Stomach smooth muscle (tissue), 2 donors: Measurements from ENCODE around the gene SERPINB1.
"Not testable (repeated sequence)": the region's sequence is repeated elsewhere in the genome, so short reads cannot be mapped to it uniquely, and the experiment has no call there.

ENCODE experiments used
- H3K27ac ChIP-seq: one replicate; pipeline ENCODE4 v1.7.0; 2013; ENCODE audit warnings: mild to moderate bottlenecking, low read length, inconsistent platforms
- H3K27me3 ChIP-seq, 2 donors: one replicate each; pipeline ENCODE4 v1.7.0; 2013; ENCODE audit warnings: low read length in 2 of 2; ENCODE audit not compliant: insufficient read depth in 2 of 2, control insufficient read depth in 1 of 2
- H3K36me3 ChIP-seq, 2 donors: one replicate each; pipeline ENCODE4 v1.7.0; 2013; ENCODE audit warnings: low read length in 2 of 2; ENCODE audit not compliant: control insufficient read depth in 2 of 2, insufficient read depth in 2 of 2
- H3K4me1 ChIP-seq: one replicate; pipeline ENCODE4 v1.7.0; 2013; ENCODE audit warnings: low read length; ENCODE audit not compliant: control insufficient read depth, insufficient read depth
- H3K4me3 ChIP-seq, 2 donors: one replicate each; pipeline ENCODE4 v1.7.0; 2013; ENCODE audit warnings: low read length in 2 of 2
- H3K9ac ChIP-seq, 2 donors: one replicate each; pipeline ENCODE4 v1.7.0; 2013; ENCODE audit warnings: low read length in 2 of 2, mild to moderate bottlenecking in 1 of 2
- H3K9me3 ChIP-seq, 2 donors: one replicate each; pipeline ENCODE4 v1.7.0; 2013; ENCODE audit warnings: low read length in 2 of 2; ENCODE audit not compliant: control insufficient read depth in 2 of 2
- donor health status: healthy.
- donor health status: Pancreatic carcinoma.

SERPINB1 gene

DNA sequence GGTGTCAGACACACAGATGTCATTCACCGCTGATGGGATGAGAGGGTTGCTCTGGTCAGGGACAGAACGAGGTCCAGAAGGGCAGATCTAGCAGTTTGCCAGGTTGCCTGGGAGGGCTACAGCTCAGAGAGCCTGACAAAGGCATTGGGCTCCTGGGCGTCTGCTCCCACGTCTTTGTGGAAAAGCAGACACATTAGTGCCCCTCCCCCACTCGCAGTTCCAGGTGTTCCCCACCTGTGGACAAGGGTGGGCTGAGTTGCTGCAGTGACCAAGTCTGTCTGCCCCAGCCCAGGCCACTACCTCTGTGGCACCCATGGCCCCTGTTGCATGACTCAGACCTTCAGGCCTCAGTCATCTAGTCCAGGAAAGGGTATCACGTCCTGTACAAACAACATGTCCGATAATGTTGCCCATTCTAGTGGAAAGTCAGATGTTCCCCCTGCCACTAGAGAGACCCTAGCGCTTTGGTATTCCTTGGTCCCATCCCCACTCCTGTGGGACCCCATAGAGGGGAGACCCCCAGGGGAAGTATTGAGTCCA, 39.1 kb downstream of the SERPINB1 start:
- Histone ChIP-seq H3K36me3 (no peaks in the 10 kb centered on the region), H3K9ac (no peak overlapping the region), H3K27ac (no peak overlapping the region), H3K4me1 (peaks cover 4% of the 10 kb centered on the region), H3K9me3 (no peaks in the 10 kb centered on the region), H3K27me3 (no peaks in the 10 kb centered on the region), H3K4me3 (no peak overlapping the region)

DNA sequence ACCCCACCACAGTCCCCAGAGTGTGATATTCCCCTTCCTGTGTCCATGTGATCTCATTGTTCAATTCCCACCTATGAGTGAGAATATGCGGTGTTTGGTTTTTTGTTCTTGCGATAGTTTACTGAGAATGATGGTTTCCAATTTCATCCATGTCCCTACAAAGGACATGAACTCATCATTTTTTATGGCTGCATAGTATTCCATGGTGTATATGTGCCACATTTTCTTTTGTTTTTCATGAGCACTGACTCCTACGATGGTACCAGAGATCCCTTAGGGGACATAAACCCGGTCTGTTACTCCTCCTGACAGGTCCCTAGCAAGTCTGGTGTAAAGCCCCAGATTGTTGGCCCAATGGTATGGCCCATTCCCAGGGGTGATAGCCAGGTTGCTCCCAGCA, 40.0 kb downstream of the SERPINB1 start:
- H3K4me3 ChIP-seq, H3K9ac ChIP-seq, H3K36me3 ChIP-seq, H3K27ac ChIP-seq, H3K4me1 ChIP-seq, H3K9me3 ChIP-seq, H3K27me3 ChIP-seq: not testable (repeated sequence)

DNA sequence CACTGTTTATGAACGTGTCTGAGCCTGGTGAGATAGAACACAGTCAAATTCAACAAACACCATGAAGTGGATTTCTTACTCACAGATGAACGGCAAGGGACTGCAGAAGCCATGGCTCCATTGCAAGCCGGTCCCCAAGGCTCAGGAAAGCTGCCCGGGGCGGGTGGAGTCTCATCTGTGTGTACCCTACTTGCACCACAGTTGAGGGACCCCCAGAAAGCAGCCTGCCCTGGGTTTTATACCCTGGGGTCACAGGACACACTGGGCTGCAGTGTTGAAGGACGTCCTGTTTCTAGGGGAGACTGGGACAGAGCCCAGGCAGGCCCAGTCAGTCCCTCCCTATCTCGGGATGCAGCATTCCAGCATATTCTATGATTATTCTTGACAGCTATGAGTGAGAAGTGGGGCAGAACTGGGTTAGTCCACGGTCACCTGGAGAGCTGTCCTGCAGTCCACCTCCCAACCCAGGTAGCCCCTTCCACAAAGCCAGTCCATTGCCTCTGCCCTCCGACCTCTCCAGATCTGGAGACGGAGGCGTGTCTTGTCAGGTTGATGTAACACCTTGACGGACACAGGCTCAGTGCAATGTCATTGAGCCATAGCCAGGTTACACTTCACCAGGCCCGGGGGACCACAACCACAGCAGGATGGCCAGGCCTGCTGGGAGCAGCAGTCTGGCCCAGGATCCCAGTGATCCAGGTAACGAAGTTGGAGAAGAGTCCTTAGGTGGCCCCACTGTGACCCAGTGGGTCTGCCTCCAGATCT, 40.9 kb downstream of the SERPINB1 start:
- Histone ChIP-seq H3K9me3 (no peaks in the 10 kb centered on the region), H3K36me3 (peaks cover 0 to 3% of the 10 kb centered on the region in 2 donors), H3K4me1 (peaks cover 4% of the 10 kb centered on the region), H3K27ac (no peak overlapping the region), H3K27me3 (no peaks in the 10 kb centered on the region), H3K9ac (no peak overlapping the region), H3K4me3 (no peak overlapping the region)

DNA sequence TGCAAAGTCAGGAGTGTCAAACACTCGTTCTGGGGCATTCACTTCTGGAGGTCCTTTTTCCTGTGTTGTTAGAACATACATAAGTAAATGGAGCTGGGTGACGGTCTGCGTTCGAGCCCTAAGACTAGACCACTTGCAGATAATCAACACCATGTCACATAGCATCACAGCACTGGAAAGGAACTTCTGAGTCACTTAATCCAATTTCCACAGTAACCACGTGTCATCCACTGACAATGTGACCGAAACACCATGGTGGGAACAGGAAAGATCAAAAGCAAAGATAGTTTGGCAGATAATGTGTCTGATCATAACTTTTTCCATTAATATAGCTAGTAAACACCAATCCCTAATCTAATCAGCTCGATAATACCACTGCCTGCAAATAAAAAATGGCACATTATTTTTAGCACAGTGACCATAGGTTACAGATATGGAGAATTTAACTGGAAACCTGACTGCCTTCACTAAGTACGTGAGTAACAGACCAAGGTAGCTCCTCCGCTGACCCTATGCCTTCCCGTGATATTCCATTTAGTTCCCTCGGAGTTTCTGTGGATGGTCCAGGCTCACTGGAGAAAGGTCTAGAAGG, 41.6 kb downstream of the SERPINB1 start:
- no peaks in the 10 kb centered on the region for H3K27me3 ChIP-seq
- H3K9ac ChIP-seq, result no peak overlapping the region
- H3K36me3 ChIP-seq, result peaks cover 0 to 4% of the 10 kb centered on the region in 2 donors
- no peak overlapping the region for H3K27ac ChIP-seq
- peaks cover 4% of the 10 kb centered on the region for H3K4me1 ChIP-seq
- no peaks in the 10 kb centered on the region for H3K9me3 ChIP-seq
- no peak overlapping the region for H3K4me3 ChIP-seq

DNA sequence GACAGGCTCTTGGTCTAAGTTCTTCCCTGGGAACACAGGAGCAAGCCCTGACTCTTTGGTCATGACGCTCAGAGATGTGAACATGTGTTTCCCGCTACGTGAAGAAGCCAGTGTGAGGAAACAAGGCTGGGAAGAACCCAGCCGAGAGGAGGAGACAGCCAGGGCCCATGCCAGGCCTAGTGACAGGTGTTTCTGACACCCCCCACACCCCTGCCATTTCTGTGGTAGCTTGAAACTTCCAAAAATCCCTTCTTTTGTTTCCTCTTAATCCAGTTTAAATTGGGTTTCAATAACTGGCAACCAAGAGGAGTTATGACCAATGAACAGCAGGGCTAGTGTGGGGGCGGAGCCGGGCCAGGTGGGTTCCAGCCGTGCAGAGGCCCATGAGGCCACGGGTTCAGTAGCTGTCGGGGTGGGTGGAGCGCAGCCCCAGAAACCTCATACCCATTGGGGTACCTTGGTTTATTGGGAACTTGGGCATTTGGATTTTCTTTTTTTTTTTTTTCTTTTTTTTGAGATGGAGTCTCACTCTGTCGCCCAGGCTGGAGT, 43.0 kb downstream of the SERPINB1 start:
- Histone ChIP-seq H3K9ac (no peak overlapping the region), H3K4me1 (peaks cover 2% of the 10 kb centered on the region), H3K27ac (no peak overlapping the region), H3K4me3 (no peak overlapping the region), H3K36me3 (peaks cover 0 to 4% of the 10 kb centered on the region in 2 donors), H3K27me3 (no peaks in the 10 kb centered on the region), H3K9me3 (no peaks in the 10 kb centered on the region)

DNA sequence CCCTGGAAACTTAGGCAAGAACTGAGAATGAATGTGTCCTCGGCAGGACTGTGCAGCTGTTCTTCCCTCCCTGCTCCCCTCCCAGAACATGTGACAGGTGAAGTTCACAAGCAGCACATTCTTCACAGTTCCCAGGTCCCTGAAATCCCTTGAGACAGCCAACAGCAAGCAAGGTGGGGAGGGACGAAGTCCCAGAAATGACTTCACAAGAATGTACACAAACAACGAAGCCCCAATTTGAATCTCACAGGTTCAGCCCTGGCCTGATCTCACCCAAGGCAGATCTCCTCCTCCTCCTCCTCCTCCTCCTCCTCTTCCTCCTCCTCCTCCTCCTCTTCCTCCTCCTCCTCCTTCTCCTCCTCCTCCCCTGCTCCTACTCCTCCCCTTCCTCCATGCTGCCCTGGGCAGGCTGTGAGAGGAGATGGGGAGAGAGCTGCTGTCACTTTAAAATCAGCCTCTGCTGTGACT, 44.1 kb downstream of the SERPINB1 start:
- no peaks in the 10 kb centered on the region for H3K27me3 ChIP-seq

DNA sequence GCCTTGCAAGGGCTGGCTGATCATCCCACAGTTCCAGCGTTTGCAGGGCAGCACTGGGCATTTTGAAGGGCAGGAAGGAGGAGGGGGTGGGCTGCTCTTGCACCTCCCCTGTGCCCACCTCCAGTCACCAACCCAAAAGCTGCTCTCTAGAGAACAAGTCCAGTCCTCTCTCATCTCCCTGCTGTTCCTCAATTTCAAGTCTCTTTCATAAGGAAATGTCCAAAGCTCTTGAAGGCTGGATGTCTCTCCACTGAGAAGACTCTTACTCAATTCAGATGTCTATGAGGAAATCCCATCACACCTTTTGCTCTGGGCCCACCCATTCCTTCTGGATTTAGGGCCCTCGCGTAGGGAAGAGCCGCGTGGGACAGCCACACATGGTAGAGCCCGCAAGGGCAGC, 44.8 kb downstream of the SERPINB1 start:
- Histone ChIP-seq H3K9ac (no peak overlapping the region), H3K4me3 (no peak overlapping the region), H3K4me1 (peaks cover 11% of the 10 kb centered on the region), H3K36me3 (peaks cover 0 to 4% of the 10 kb centered on the region in 2 donors), H3K27ac (no peak overlapping the region), H3K27me3 (no peaks in the 10 kb centered on the region), H3K9me3 (no peaks in the 10 kb centered on the region)

More for the DNA sequence above, 44.1 kb downstream of the SERPINB1 start:
- Histone ChIP-seq H3K4me1 (peaks cover 8% of the 10 kb centered on the region), H3K36me3 (peaks cover 0 to 4% of the 10 kb centered on the region in 2 donors), H3K9ac (no peak overlapping the region), H3K4me3 (no peak overlapping the region), H3K27ac (no peak overlapping the region), H3K9me3 (no peaks in the 10 kb centered on the region)

DNA sequence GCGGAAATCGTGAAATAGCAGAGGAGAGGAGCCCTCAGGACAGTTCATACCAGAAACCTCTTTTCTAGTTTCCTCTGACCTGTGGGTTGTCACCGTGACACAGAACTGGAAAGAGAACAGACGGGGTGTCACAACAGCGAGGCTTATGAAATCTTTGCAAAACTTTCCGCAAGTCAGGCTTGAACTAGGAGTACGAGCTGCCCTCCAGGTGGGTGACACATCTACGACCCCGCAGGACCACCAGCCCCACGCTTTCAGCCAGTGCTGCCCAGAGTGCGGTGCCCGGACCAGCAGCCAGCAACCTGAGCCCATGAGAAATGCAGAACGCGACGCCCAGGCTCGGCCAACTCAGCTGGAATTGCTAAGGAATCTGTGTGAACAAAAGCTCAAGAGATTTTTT, 45.7 kb downstream of the SERPINB1 start:
- H3K27ac ChIP-seq, result no peak overlapping the region

GRCh38 chr6:2795162-2795561, 46.5 kb downstream of the SERPINB1 start:
- peaks cover 23% of the 10 kb centered on the region for H3K4me1 ChIP-seq

More for the DNA sequence above, 45.7 kb downstream of the SERPINB1 start:
- no peaks in the 10 kb centered on the region for H3K27me3 ChIP-seq
- no peak overlapping the region for H3K4me3 ChIP-seq
- H3K4me1 ChIP-seq, result peaks cover 15% of the 10 kb centered on the region
- no peak overlapping the region for H3K9ac ChIP-seq
- no peaks in the 10 kb centered on the region for H3K9me3 ChIP-seq
- peaks cover 0 to 4% of the 10 kb centered on the region in 2 donors for H3K36me3 ChIP-seq

GRCh38 chr6:2794171-2794730, 47.4 kb downstream of the SERPINB1 start:
- Histone ChIP-seq H3K36me3 (peaks cover 0 to 4% of the 10 kb centered on the region in 2 donors), H3K9me3 (no peaks in the 10 kb centered on the region), H3K27me3 (no peaks in the 10 kb centered on the region), H3K4me1 (peaks cover 24% of the 10 kb centered on the region), H3K9ac (no peak overlapping the region), H3K27ac (no peak overlapping the region), H3K4me3 (no peak overlapping the region)

More at GRCh38 chr6:2795162-2795561, 46.5 kb downstream of the SERPINB1 start:
- no peak overlapping the region for H3K27ac ChIP-seq
- H3K9ac ChIP-seq, result no peak overlapping the region
- H3K36me3 ChIP-seq, result peaks cover 0 to 4% of the 10 kb centered on the region in 2 donors
- H3K27me3 ChIP-seq, result no peaks in the 10 kb centered on the region
- no peaks in the 10 kb centered on the region for H3K9me3 ChIP-seq
- H3K4me3 ChIP-seq, result no peak overlapping the region
